NCI-H2171 treated with DMSO at 0.1 percent for 48 hours (cell line): Measurements from ENCODE around the gene TTLL5.

ENCODE experiments used
- DNase-seq: peaks from one replicate; lab custom pipeline; 2025; lab: John Stamatoyannopoulos, UW

TTLL5 gene

GRCh38 chr14:75866970-75867369, 205.9 kb downstream of the TTLL5 start:
- DNase-seq: no peak

- no peak for DNase-seq
Measured at GRCh38 chr14:75871181-75871880, 210.3 kb downstream of the TTLL5 start.

- DNase-seq: no peak
Measured at GRCh38 chr14:75875958-75876357, 214.9 kb downstream of the TTLL5 start.

- no peak for DNase-seq
Measured at GRCh38 chr14:75876530-75876929, 215.5 kb downstream of the TTLL5 start.

GRCh38 chr14:75877292-75877691, 216.2 kb downstream of the TTLL5 start:
- DNase-seq: no peak

- DNase-seq: peak; percentile 22
Measured at GRCh38 chr14:75877884-75878283, 216.8 kb downstream of the TTLL5 start.

- DNase-seq: no peak
Measured at GRCh38 chr14:75879031-75879430, 218.0 kb downstream of the TTLL5 start.

- DNase-seq: no peak
Measured at GRCh38 chr14:75880512-75880911, 219.5 kb downstream of the TTLL5 start.

- DNase-seq: no peak
Measured at GRCh38 chr14:75881994-75882393, 220.9 kb downstream of the TTLL5 start.

GRCh38 chr14:75884198-75884611, 223.2 kb downstream of the TTLL5 start:
- DNase-seq: no peak

GRCh38 chr14:75885829-75886228, 224.8 kb downstream of the TTLL5 start:
- no peak for DNase-seq

GRCh38 chr14:75886636-75887348, 225.7 kb downstream of the TTLL5 start:
- DNase-seq: no peak

- DNase-seq: no peak
Measured at GRCh38 chr14:75888945-75889344, 227.9 kb downstream of the TTLL5 start.

- no peak for DNase-seq
Measured at GRCh38 chr14:75896341-75896740, 235.3 kb downstream of the TTLL5 start.

GRCh38 chr14:75904311-75904710, 243.3 kb downstream of the TTLL5 start:
- DNase-seq: no peak

- peak; percentile 19 for DNase-seq
Measured at GRCh38 chr14:75905147-75905904, 244.3 kb downstream of the TTLL5 start.

- no peak for DNase-seq
Measured at GRCh38 chr14:75906228-75906627, 245.2 kb downstream of the TTLL5 start.

GRCh38 chr14:75906680-75907280, 245.7 kb downstream of the TTLL5 start:
- peak; percentile 68 for DNase-seq

- no peak for DNase-seq
Measured at GRCh38 chr14:75907756-75908359, 246.8 kb downstream of the TTLL5 start.

- no peak for DNase-seq
Measured at GRCh38 chr14:75909630-75910029, 248.6 kb downstream of the TTLL5 start.

- DNase-seq: peak; percentile 63
Measured at GRCh38 chr14:75910048-75910447, 249.0 kb downstream of the TTLL5 start.

GRCh38 chr14:75911883-75912282, 250.8 kb downstream of the TTLL5 start:
- DNase-seq: no peak
